HepG2 (cell line): ENCODE results near the gene HSPA1A. TPM values are rescaled to one million over a fixed set of nuclear protein-coding genes. Genes with fewer than 3 reads are reported as not detected.

Experiments used
- HDAC6 ChIP-seq: fragments of 200-600 bp; sonication (generic); IDR thresholded peaks from 2 replicates; pipeline ENCODE4 v1.7.0; 2017; ENCODE audit warnings: mild to moderate bottlenecking, antibody characterized with exemption, low read length, low read depth
- HNRNPL ChIP-seq: fragments of 200-400 bp; formaldehyde crosslinking; IDR thresholded peaks from 2 replicates; pipeline ENCODE4 v1.6.1; 2017; ENCODE audit warnings: mild to moderate bottlenecking, low read depth, low read length
- HOXA7 ChIP-seq: sonication (generic); formaldehyde crosslinking; IDR thresholded peaks from 2 replicates; pipeline ENCODE4 v1.8.1; 2022; ENCODE audit warnings: mild to moderate bottlenecking, missing genetic modification reagents, moderate library complexity
- PCBP2 ChIP-seq: fragments of 200-400 bp; formaldehyde crosslinking; optimal IDR thresholded peaks from 2 replicates; pipeline ENCODE3; 2018; ENCODE audit warnings: low read length, low read depth; ENCODE audit not compliant: poor library complexity, severe bottlenecking
- PHF5A ChIP-seq: IDR thresholded peaks from one replicate; pipeline ENCODE4 v1.6.1; 2018; ENCODE audit warnings: low read depth, missing genetic modification reagents; ENCODE audit not compliant: unreplicated experiment
- TBP ChIP-seq: sonication (generic); formaldehyde crosslinking; IDR thresholded peaks from 2 replicates; pipeline ENCODE4 v1.5.0; 2020; ENCODE audit warnings: missing genetic modification reagents
- THYN1 ChIP-seq: sonication (generic); formaldehyde crosslinking; IDR thresholded peaks from 2 replicates; pipeline ENCODE4 v1.8.1; 2023; ENCODE audit warnings: low read depth, mild to moderate bottlenecking, moderate library complexity, missing genetic modification reagents, borderline replicate concordance
- TP53 ChIP-seq: sonication (generic); formaldehyde crosslinking; conservative IDR thresholded peaks from 2 replicates; pipeline ENCODE4 v1.4.0; 2020; ENCODE audit warnings: missing genetic modification reagents
- ZKSCAN8 ChIP-seq: IDR thresholded peaks from 2 replicates; pipeline ENCODE4 v1.6.1; 2016; ENCODE audit warnings: borderline replicate concordance, missing genetic modification reagents, missing compliant biosample characterization
- ZNF10 ChIP-seq: sonication (generic); formaldehyde crosslinking; IDR thresholded peaks from 2 replicates; pipeline ENCODE4 v1.4.0; 2020; ENCODE audit warnings: mild to moderate bottlenecking, low read depth, missing genetic modification reagents, borderline replicate concordance
- ZNF720 ChIP-seq: sonication (generic); formaldehyde crosslinking; IDR thresholded peaks from 2 replicates; pipeline ENCODE4 v1.4.0; 2020; ENCODE audit warnings: missing genetic modification reagents
- ZNF766 ChIP-seq: sonication (generic); formaldehyde crosslinking; IDR thresholded peaks from 2 replicates; pipeline ENCODE4 v1.5.0; 2020; ENCODE audit warnings: missing genetic modification reagents, borderline replicate concordance
- polyA plus RNA-seq, 8 experiments: library from polyadenylated mRNA; depleted of rRNA in 3 of 8; stranded (reverse) in 7 of 8; unstranded in 1 of 8; fragments of >200 nt; fragmentation: Illumina TruSeq in 4 of 8; extraction: Trizol in 4 of 8; gene quantifications; 2 replicates each; pipeline versions ENCODE4 v1.2.1 to v1.2.3, GENCODE V29; 2011 to 2016; ENCODE audit warnings: low read depth in 4 of 8, missing spikeins in 1 of 8, mixed read lengths in 1 of 8; ENCODE audit not compliant: insufficient read depth in 1 of 8
- total RNA-seq, 5 experiments: library from RNA; depleted of rRNA; stranded (reverse); fragments of >200 nt; fragmentation: Illumina TruSeq; extraction: Trizol; gene quantifications; 2 replicates each; pipeline ENCODE4 v1.2.3, GENCODE V29; 2016; ENCODE audit warnings: low read depth in 1 of 5
- TF ChIP-seq, protein P1 (sequence below), 2 experiments: sonication (generic) in 1 of 2; formaldehyde crosslinking in 1 of 2; IDR thresholded peaks; 2 replicates each; pipeline versions ENCODE4 v1.4.0 to v1.6.1; 2018 to 2020; ENCODE audit warnings: missing genetic modification reagents in 2 of 2, borderline replicate concordance in 1 of 2, low read depth in 1 of 2, mild to moderate bottlenecking in 1 of 2, missing biosample characterization in 1 of 2
- TF ChIP-seq, protein P2 (sequence below): sonication (generic); formaldehyde crosslinking; IDR thresholded peaks from 2 replicates; pipeline ENCODE4 v1.5.1; 2020; ENCODE audit warnings: missing genetic modification reagents, mild to moderate bottlenecking, borderline replicate concordance
- TF ChIP-seq, protein P3 (sequence below), 2 experiments: sonication (generic) in 1 of 2; formaldehyde crosslinking in 1 of 2; IDR thresholded peaks; 2 replicates each; pipeline versions ENCODE4 v1.4.0 to v1.6.1; 2016 to 2020; ENCODE audit warnings: borderline replicate concordance in 1 of 2, low read depth in 1 of 2, mild to moderate bottlenecking in 1 of 2, missing genetic modification reagents in 1 of 2
- TF ChIP-seq, protein P4 (sequence below): sonication (generic); formaldehyde crosslinking; IDR thresholded peaks from 2 replicates; pipeline ENCODE4 v1.4.0; 2020; ENCODE audit warnings: missing genetic modification reagents
- TF ChIP-seq, protein P5 (sequence below): sonication (generic); formaldehyde crosslinking; IDR thresholded peaks from 2 replicates; pipeline ENCODE4 v1.5.0; 2020; ENCODE audit warnings: missing genetic modification reagents

Gene HSPA1A
- total and polyA plus RNA-seq, 2 of the 13 experiments (the other 11 are each of a cell fraction or from before 2014, with no cell fraction given): 44.5 to 85.0 TPM

DNA sequence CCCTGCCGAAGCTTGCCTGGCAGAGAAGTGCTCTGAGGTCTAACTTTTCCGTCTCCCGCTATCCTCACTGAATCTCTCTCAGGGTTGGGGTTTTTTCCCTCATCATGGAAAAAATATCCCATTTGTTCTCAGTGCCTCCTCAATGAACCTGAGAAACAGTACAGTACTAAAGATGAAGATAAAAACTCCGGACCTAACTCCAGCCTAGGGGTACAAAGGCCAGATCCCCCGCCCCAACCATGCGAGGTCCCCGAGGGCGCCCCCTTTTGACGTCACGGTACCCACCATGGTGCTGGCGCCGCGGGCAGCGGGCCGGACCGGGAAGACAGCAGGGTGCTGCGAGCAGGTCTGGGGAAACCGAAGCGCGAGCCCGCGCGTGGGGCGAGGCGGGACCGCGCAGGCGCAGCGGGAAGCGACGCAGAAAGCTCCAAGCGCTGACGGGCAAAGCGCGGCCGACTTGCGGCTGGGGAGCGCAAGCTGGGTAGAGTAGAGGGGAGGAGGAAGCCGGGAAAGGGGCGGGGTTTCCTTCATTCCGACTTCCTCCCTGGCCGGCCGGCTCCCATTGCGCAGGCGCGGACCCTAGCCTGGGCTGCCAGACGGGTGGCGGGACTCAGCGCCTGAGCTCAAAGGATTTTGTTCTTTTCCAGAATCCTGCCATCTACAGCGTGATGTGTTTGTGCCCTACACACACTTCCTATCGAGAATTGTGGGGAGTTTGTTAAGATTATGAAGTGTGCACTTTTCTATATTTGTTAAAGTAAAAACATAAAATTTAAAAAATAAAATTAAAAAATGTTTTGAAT is 8.7 kb upstream of the HSPA1A start, which contains the start of gene LSM2 (continued):
- TF ChIP-seq PCBP2: no peak
- TF ChIP-seq HDAC6: no peak
- no peak for TF ChIP-seq TBP (CRISPR knock-in tag)
- no peak for TF ChIP-seq HOXA7
- TF ChIP-seq ZNF766 (CRISPR knock-in tag): peak; percentile 93; the same call in 1 of the 2 replicates
- no peak for TF ChIP-seq ZNF720
- TF ChIP-seq ZNF10: no peak
- TF ChIP-seq, protein P1, sequence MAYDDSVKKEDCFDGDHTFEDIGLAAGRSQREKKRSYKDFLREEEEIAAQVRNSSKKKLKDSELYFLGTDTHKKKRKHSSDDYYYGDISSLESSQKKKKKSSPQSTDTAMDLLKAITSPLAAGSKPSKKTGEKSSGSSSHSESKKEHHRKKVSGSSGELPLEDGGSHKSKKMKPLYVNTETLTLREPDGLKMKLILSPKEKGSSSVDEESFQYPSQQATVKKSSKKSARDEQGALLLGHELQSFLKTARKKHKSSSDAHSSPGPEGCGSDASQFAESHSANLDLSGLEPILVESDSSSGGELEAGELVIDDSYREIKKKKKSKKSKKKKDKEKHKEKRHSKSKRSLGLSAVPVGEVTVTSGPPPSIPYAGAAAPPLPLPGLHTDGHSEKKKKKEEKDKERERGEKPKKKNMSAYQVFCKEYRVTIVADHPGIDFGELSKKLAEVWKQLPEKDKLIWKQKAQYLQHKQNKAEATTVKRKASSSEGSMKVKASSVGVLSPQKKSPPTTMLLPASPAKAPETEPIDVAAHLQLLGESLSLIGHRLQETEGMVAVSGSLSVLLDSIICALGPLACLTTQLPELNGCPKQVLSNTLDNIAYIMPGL (CRISPR knock-in tag; IDR thresholded peaks at IDR 0.05; ENCODE audit: borderline replicate concordance in 1 of 2, low read depth in 1 of 2): peak; percentile 98 to 99
- TF ChIP-seq, protein P2, sequence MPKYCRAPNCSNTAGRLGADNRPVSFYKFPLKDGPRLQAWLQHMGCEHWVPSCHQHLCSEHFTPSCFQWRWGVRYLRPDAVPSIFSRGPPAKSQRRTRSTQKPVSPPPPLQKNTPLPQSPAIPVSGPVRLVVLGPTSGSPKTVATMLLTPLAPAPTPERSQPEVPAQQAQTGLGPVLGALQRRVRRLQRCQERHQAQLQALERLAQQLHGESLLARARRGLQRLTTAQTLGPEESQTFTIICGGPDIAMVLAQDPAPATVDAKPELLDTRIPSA (CRISPR knock-in tag): no peak
- peak; percentile 65; the same call in 1 of the 2 replicates for TF ChIP-seq HNRNPL
- peak; percentile 57; the same call in 1 of the 2 replicates for TF ChIP-seq THYN1 (CRISPR knock-in tag)
- TF ChIP-seq, protein P3, sequence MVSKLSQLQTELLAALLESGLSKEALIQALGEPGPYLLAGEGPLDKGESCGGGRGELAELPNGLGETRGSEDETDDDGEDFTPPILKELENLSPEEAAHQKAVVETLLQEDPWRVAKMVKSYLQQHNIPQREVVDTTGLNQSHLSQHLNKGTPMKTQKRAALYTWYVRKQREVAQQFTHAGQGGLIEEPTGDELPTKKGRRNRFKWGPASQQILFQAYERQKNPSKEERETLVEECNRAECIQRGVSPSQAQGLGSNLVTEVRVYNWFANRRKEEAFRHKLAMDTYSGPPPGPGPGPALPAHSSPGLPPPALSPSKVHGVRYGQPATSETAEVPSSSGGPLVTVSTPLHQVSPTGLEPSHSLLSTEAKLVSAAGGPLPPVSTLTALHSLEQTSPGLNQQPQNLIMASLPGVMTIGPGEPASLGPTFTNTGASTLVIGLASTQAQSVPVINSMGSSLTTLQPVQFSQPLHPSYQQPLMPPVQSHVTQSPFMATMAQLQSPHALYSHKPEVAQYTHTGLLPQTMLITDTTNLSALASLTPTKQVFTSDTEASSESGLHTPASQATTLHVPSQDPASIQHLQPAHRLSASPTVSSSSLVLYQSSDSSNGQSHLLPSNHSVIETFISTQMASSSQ (IDR thresholded peaks at IDR 0.05; ENCODE audit: low read depth): no peak
- TF ChIP-seq, protein P3 (CRISPR knock-in tag; IDR thresholded peaks at IDR 0.05; ENCODE audit: borderline replicate concordance): peak; percentile 85; the same call in 1 of the 2 replicates
- no peak for TF ChIP-seq PHF5A (CRISPR knock-in tag)
- peak; percentile 58; the same call in 1 of the 2 replicates for TF ChIP-seq ZKSCAN8 (CRISPR knock-in tag)
- TF ChIP-seq, protein P4, sequence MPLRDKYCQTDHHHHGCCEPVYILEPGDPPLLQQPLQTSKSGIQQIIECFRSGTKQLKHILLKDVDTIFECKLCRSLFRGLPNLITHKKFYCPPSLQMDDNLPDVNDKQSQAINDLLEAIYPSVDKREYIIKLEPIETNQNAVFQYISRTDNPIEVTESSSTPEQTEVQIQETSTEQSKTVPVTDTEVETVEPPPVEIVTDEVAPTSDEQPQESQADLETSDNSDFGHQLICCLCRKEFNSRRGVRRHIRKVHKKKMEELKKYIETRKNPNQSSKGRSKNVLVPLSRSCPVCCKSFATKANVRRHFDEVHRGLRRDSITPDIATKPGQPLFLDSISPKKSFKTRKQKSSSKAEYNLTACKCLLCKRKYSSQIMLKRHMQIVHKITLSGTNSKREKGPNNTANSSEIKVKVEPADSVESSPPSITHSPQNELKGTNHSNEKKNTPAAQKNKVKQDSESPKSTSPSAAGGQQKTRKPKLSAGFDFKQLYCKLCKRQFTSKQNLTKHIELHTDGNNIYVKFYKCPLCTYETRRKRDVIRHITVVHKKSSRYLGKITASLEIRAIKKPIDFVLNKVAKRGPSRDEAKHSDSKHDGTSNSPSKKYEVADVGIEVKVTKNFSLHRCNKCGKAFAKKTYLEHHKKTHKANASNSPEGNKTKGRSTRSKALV (CRISPR knock-in tag): 0 out of 2 replicates have a peak, but pooled peaks have one; percentile 34
- TF ChIP-seq TP53 (CRISPR knock-in tag): peak; percentile 43; the same call in 1 of the 2 replicates
- TF ChIP-seq, protein P5, sequence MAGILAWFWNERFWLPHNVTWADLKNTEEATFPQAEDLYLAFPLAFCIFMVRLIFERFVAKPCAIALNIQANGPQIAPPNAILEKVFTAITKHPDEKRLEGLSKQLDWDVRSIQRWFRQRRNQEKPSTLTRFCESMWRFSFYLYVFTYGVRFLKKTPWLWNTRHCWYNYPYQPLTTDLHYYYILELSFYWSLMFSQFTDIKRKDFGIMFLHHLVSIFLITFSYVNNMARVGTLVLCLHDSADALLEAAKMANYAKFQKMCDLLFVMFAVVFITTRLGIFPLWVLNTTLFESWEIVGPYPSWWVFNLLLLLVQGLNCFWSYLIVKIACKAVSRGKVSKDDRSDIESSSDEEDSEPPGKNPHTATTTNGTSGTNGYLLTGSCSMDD (CRISPR knock-in tag): no peak
